NCI-H2029 (cell line): ENCODE results near the gene IGDCC3.

Experiments
- DNase-seq: peaks from one replicate; lab custom pipeline; 2025; lab: John Stamatoyannopoulos, UW

Gene IGDCC3

DNA sequence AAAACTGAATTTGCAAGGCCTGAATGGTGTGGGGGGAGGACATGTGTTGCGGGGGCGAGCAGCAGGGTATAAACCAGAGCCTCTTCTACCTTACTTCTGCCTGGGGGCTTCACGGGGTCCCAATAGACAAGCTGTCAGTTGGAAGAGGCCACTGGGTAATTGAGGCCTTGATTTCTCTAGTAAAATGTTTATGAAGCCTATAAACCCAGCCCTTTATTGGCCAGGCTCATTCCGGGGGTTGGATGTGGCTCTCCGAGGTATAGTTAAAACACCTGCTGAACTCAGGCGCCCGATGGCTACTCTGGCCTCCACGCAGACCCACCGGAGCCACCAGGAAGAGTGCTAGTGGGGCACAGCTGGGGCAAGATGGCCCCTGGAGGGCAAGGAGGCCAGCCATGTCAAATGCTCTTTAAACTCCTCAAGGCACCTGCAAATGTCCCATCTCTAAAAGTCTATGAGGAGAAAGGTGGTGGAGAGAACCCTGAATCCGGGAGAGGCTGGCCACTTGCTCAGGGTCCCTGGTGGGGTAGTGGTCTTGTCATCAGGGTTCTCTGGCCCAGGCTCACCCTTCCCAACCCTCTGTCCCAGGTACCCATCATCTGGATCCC is 34.3 kb downstream of the IGDCC3 start:
- no peak for DNase-seq

DNA sequence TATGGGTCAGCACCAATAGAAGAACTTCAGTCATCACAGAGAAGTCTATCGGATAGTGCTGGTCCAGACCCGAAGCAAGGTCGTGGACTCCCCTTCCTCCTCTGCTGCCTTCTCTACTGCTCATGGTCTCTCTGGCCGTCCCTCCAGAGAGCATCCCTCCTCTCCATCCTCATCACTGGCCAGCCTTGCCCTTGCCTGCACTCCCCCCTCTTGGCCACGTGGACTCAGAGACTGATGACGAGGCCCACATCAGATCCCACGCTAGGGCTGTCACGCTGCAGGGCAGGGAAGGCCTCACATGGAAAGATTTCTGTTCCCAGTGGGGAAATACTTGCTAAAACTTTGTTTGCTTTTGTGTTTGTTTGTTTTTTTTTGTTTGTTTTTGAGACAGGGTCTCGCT is 35.3 kb downstream of the IGDCC3 start:
- no peak for DNase-seq

DNA sequence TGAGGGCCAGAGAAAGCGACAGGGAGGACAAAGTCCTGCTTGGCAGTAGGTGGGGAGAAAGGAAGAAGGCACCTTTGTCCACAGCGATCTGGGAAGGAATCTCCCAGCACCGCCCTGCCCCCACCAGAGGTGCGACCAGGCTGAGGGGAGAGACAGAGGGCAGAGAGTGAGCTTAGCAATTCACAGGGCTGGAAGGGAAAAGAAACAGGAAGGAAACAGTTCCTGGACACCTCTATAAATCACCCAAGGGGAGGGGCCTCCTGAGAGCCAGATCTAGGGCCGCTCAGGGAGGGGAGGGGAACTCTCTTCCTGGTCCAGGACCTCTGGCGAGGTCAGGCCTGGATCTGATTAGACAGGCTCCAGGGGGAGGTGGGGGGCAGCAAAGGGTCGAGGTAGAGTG is 37.9 kb downstream of the IGDCC3 start:
- no peak for DNase-seq

DNA sequence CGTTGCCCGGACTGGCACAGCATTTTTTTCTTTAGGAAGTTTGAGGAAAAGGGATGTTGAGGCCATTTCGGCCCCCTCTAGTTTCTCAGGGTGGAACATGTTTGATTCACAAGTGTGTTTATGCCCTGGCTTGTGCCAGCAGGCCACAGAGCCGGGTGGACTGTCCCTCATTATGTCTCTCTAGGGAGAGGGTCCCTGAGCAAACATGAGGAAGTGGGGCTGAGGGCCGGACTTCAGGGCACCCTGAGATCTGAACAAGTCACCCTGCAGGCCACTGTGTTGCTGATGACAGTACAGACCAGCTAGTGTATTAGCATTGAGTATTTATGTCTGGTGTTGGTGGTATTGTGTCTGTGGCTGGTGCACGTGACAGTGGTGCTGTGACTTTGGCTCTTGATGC is 38.4 kb downstream of the IGDCC3 start:
- no peak for DNase-seq

DNA sequence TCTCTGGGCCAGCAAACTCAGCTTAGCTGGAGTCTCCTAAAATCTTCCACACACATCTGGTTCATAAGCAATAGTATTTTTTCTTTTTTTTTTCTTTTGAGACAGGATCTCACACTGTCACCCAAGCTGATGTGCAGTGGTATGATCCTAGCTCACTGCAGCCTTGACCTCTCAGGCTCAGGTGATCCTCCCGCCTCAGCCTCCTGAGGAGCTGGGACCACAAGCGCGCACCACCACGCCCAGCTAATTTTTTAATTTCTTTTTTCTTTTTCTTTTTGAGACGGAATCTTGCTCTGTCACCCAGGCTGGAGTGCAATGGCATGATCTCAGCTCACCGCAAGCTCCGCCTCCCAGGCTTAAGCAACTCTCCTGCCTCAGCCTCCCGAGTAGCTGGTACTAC is 39.0 kb downstream of the IGDCC3 start:
- DNase-seq, result no peak

DNA sequence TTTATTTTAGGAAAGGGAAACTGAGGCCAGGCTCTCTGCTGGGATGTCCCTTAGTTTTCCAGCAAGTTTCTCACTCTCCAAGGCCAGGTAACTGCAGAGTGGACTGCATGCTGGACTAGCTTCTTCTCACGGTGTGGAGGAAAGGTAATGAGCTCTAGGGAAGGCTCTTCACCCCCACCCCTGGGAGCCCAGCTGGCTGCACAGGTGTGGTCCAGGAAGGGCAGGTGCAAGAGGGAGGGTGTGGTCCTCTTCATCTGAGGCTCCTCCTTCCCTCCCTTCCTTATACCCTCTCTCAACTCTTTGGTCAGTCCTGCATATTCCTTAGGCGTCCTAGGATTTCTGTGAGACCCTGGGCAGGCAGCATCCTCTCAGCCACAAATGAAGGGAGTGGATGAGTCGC is 39.4 kb downstream of the IGDCC3 start:
- DNase-seq, result no peak

DNA sequence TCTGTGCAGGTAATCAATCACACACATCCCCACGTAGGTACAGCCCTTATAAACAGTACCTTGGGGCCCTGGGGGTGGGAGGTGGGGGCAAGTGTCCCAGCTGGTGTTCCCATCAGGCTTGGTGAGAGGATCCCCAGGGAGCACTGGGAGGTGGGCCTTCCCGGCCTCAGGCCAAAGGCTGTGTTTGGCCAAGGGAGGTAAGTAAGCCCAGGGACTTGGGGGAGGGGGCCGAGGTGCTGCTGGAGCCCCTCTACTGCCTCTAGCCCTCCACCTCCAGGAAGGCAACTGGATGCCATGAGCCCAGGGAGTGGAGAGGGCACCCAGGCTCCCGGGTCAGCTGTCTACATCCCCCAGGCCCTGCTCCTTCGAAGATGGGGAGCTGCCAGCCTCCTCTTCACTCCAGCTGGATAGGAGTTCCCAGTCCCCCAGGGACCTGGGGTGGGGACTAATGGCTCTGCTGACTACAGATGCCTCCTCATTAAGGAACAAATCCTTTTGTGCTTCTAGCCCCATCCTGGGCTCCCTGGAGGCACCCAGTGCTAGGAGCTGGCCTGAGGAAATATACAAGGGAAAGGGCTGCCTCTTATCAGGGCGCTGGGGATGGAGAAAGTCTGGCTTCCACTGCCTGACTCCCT is 40.2 kb downstream of the IGDCC3 start:
- DNase-seq, result no peak

DNA sequence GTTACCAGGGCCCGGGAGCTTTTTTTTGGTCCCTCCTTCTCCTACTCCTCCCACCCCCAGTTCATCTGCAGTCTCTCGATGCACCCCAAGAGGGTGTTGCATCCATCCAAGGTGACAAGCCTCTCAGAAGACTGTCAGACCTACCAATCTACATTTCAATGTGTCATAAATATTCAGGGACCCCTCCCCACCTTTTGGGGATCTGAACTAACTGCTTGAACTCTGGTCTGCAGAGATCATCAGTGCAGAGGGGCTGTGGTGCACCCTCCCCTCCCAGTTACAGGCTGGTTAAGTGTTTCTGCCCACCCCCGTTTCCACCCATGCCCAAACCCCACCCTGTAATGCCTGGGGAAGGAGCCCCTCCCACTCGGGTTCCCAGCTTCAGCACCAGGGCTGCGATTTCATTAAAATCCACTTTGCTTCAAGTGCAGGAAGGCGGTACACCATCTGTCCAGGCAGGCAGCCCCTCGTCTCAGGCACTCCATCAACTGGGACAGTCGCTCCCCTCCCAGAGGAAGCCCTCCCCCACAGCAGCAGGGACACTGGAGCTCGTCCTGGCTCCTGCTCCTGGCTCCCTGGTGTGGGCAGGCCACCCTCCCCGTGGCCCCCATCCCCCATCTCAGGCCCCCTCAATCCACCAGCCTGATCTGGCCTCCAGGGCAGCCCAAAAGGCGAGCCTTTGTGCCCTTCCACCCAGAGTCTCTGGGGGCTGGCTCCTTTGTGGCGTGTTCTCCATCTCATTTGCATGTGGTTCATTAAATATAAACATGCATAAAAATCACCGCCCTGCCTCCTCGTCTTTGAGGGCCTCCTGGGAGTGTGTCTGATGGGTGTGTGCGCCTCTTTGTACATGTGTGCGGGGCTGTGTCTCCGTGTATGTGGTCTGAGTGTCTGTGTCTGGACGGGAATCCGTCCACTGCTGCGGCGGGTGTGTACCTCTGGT is 41.0 kb downstream of the IGDCC3 start:
- no peak for DNase-seq

DNA sequence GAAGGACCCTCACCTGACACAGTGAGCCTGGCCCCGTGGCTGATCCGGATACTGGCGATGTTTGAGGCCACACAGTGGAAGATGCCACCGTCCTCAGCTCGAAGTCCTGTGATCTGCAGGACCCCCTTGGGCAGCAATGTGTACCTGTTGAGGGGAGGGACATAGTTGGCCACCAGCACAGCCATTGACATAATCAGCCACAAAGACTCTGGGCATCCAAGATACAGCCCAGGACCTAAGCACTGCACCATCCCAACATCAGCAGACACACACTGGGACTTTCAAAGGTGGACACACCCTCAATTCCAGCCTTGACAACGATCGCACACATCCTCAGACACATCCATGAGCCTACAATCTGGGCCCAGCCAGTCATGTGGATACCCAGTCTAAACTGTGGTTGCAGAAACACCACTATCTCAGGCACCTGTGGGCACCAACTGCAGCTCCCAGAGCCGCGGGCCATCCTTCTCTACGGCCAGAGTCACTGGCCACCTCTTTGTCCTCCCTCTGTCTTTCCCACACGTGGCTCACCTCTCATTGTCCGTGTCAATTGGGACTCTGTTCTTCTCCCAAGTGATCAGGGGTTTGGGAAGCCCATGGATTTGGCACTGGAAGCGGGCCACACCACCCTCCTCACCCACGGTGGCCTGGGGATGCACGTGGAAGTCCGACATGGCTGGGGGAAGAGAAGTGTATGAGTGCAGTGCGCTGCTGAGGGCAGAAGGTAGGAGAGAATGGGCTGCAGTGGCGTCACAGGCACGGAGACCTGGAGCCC is 42.3 kb downstream of the IGDCC3 start:
- DNase-seq, result no peak

DNA sequence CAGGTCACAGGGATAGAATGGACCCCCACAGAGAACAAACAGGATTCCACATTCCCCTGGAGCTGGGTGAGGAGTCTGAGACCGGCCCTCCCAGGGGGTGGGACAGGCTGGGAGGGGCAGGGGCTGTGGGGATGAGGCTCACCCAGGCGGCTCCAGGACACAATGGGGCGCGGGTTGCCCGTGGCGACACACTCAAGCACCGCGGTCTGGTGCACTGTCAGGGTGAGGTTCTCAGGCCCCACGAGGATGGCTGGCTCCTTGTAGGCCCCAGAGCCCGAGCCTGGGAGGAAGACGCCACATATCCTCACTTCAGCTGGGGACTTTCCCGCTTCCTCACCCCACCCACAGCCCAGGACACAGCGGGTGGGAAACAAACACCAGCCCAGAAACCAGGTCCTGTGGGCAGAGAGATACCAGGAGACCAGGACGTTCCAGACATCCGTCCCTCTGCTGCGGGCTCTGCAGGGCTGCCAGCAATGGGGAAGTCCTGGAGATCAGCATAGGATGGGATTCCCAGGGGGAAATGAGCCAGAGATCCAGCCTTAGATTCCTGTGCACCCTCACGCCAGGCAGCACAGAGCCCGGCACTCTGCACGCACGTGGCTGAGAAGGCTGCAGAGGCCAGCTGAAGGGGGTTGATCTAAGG is 43.1 kb downstream of the IGDCC3 start:
- DNase-seq, result no peak

DNA sequence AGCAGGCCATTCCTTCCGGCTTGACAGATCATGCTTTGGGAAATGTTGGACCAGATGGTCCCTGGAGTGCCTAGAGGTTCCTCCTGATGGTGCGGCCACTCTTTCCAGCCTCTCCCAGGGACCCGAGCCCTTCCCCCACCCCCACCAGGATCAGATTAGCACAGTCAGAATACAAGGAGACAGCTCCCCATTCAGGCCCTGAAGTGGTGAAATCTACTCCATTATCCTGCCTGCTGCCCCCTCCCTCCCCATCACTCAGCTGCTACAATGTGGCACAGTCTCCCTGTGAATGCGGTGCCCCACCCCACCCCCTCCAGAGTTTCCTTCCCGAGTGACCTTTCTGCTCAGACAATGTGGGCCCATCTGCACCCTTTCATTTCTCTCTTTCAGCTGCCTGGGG is 43.9 kb downstream of the IGDCC3 start:
- DNase-seq, result no peak

DNA sequence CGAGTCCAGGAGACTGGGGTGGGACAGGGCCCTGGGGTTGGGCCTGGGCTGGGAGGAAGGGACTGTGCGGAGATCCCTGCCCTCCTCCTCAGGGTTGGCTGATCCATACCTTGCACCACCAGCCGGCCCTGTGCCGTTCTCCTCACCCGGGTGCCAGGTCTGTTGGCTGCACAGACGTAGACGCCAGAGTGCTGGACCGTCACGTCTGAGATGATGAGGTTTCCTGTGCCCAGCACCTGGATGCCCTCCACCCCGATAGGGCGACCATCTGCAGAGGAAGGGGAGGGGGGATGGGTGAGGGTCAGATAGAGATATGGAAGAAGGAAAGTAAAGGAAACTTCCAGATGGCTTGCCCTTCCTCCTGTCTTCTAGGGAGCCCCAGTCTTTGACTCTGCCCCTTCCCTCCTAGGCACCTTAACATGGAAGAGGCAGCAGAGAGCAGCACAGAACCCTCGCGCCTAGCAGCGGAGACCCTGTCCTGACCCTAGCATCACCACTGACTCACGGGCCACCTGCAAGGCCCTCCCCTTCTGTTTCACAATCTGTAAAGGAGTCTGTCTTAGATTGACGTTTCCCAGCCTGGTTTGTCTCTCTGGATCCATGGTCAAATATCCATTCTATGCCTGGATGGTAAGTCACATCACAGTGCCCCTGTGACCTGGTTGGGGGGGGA is 44.5 kb downstream of the IGDCC3 start:
- DNase-seq, result no peak

DNA sequence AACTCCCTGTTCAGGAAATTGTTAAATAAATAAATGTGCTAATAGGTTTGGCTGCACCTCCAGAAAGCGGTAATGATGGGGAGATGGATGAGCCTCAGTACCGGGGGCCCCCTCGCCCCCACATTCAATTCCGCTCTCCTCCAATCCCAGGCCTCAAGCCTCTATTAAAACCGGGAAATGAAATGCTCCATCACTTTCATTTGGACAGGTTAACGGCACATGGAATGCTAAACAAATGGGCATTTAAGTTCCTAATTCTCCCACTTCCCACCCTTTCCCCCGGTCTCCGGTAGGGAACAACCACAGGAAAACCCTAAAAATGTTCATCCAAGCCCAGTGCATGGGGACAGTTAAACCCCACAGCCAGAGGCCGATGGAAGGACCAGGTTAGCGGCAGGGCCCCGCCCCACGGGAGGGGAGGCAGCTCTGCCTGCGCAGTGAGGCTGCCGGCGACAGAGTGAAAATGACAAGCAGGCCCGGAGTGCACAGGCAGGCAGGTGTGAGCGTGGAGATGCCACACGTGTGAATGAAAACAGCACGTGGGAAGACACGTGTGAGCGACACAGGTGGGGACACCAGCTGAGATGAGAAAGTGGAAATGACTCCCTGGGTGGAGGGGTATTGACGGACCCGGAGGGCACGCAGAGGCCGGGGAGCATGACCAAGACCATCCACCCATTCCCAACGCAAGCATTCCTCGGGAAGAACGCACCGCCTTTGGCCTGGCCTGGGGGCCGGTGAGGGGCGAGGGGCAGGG is 45.2 kb downstream of the IGDCC3 start:
- DNase-seq, result no peak

DNA sequence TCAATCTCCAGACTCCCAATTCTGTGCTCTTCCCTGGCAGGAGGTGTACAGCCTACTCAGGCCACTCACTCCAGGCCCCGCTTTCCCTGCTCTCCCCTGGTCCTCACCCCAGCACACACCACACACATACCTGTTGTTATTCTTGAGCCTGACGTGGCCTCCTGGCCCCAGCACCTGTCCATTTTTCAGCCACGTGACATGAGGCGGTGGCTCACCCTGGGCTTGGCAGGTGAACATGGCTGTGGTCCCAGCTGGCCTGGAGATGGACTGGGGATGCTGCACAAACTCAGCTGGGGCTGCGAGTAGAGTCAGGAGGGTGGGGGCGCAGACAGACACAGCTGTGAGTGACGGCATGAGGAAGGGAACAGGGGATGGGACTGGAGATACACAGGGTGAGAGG is 46.0 kb downstream of the IGDCC3 start:
- DNase-seq, result no peak

DNA sequence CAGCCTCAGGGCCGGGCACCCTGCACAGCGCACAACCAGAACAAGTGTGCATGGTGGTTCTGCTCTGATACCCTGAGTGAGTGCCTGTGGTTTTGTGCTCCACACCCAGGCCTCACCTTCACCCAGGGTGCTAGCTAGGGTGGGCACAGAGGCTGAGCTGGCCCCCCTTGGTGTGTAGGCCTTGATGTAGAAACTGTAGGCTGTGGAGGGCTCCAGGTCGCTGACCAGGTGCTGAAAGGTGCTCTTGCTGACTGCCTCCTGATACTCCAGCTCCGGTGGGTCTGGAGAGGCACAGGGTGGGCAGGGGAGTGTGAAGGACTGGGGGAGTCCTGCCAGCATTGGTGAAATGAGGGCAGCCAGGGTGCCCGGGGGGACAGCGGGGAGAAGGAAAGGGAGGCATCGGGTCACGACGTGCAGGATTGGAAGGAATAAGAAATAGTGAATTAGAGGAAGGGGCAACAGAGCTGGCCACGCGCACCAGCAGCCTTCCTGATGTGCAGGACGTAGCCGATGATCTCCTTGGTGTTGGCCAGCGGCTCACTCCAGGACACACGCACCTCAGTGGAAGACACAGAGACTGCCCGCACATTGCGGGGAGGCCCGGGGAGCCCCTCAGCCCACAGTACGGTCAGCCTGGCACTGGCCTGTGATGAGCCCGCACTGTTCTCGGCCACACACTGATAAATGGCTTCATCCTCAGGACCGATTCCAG is 46.7 kb downstream of the IGDCC3 start:
- no peak for DNase-seq

DNA sequence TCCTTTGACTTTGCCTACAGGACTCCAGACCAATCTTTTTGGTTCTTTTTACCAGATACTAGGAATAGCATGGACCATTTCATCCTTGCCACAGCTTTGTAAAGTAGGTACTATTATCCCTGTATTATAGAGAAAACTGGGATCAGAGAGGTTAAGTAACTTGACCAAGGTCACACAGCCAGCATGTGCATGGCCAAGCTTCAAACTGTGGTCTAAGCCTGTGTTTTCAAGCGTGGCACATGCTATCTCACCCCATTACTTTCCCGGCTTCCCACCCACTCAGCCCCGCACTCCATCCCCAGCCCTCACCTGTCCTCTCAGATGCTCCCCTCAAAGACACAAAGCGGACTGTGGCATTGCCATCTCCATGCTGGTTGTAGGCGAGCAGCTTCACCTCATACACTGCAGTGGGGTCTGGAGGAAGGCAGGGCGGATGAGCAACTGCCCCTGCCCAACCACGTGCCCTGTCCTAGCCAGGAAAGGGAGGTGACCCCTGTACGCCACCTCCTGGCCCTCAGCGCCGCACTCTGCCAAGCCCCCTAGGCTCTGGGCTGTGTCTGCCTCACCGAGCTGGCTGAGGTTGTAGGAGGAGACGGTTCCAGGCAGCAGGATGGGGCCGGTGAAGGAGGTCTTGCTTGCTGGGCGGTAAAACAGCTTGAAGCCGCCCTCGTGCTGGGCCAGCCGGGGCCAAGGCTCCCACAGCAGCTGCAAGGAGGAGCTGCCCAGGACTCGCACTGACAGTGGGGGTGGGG is 47.6 kb downstream of the IGDCC3 start:
- DNase-seq, result no peak

DNA sequence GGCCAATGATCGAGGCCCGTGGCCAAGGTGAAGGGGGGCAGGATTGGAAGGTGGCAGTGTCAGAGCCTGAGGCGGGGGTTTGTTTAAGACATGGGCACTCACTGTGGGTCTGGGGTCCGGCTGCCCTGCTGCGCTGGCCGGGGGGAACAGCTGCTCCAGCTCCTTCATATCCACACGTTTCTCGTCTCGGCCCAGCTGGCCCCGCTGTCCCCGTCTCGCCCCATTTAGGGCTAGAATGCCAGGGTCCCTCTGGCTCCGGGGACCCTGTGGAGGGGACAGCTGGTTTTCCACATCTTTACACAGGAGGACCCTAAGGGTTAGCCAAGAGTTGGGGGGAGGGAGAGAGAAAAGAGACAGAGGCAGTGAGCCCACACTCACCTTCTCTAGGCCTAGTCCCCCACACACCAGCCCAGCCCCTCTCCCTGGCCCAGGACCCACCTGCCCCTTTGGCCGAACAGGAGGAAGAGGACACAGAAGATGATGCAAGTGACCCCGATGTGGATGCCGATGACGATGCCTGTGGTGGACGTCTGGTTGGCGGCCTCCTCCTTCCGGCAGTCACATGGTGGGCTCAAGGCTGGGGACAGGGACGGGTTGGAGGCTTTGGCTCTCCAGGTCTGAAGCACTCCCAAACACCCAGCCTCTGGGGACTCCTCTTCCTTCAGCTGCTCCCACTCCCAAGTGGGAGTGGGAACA is 48.4 kb downstream of the IGDCC3 start:
- DNase-seq, result no peak

DNA sequence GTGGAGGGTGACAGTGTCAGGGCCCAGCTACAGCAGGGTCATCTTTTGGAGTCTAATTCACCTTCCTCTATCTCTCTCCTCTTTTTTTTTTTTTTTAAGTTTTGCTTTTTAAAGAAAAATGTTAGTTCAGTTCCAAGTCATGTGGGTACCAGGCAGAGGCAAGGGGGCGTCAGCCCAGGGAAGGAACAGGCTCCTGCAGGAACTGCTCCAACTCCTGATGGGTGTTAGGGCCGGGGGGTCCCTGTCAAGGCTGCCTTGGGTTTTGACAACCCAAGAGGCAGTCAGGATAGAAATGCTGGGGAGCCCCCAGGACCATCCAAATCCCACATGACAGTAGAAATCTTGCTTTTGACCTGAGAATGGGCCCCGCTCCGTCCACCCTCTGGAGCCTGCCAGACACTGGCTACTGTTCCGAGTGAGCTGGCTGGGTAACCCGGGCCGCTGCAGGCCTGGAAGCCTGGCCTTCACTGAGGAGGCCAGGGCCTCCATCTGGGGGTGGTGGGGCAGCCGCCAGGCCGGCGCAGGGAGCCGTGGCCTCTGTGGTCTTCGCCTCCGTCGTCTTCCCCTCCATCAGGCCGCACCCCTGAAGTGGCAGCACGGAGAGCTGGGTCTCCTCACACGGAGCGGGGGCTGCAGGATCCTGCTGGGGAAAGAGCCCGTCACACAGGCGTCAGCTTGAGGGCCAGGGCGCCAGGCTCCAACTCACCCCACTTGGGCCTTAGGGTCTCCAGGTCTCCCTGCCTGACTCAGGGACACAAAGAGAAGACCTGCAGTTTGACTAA is 49.1 kb downstream of the IGDCC3 start:
- DNase-seq, result no peak
